H9 (cell line): ENCODE results near the gene MYH15. TPM values are rescaled to one million over a fixed set of nuclear protein-coding genes. Genes with fewer than 3 reads are reported as not detected.

ENCODE experiments used
- DNase-seq: peaks from one replicate; pipeline ENCODE4 v3.0.0-alpha.2; 2017
- H2AFZ ChIP-seq: one replicate; pipeline ENCODE4 v1.6.1; 2013; ENCODE audit warnings: mild to moderate bottlenecking, low read length, control low read depth, moderate library complexity
- H2AK5ac ChIP-seq: 2 replicates; pipeline ENCODE4 v1.6.1; 2013; ENCODE audit warnings: low read length, control low read depth, mixed read lengths; ENCODE audit not compliant: insufficient read length
- H2BK120ac ChIP-seq: one replicate; pipeline ENCODE4 v1.6.1; 2013; ENCODE audit warnings: low read depth, mild to moderate bottlenecking, low read length, control low read depth, inconsistent platforms; ENCODE audit not compliant: poor library complexity, severe bottlenecking
- H2BK12ac ChIP-seq: 2 replicates; pipeline ENCODE4 v1.6.1; 2013; ENCODE audit warnings: low read length, control low read depth, mixed read lengths, low read depth; ENCODE audit not compliant: insufficient read length
- H2BK15ac ChIP-seq: 2 replicates; pipeline ENCODE4 v1.6.1; 2013; ENCODE audit warnings: low read depth, low read length, control low read depth
- H2BK20ac ChIP-seq: one replicate; pipeline ENCODE4 v1.6.1; 2013; ENCODE audit warnings: low read depth, mild to moderate bottlenecking, low read length, control low read depth, inconsistent platforms; ENCODE audit not compliant: poor library complexity, severe bottlenecking
- H2BK5ac ChIP-seq: 2 replicates; pipeline ENCODE4 v1.6.1; 2013; ENCODE audit warnings: low read length, control low read depth, mixed read lengths; ENCODE audit not compliant: insufficient read length
- H3K14ac ChIP-seq: 2 replicates; pipeline ENCODE4 v1.6.1; 2013; ENCODE audit warnings: low read length, control low read depth; ENCODE audit not compliant: insufficient read depth
- H3K18ac ChIP-seq: 2 replicates; pipeline ENCODE4 v1.6.1; 2013; ENCODE audit warnings: low read depth, mild to moderate bottlenecking, mixed read lengths, low read length, control low read depth; ENCODE audit not compliant: insufficient read length
- H3K23ac ChIP-seq: 2 replicates; pipeline ENCODE4 v1.6.1; 2013; ENCODE audit warnings: low read length, control low read depth, mixed read lengths, low read depth; ENCODE audit not compliant: insufficient read length
- H3K23me2 ChIP-seq: 2 replicates; pipeline ENCODE4 v1.6.1; 2013; ENCODE audit warnings: low read depth, mild to moderate bottlenecking, mixed read lengths, low read length, control low read depth; ENCODE audit not compliant: insufficient read length, poor library complexity, severe bottlenecking
- H3K27ac ChIP-seq: 2 replicates; pipeline ENCODE4 v1.5.1; 2013; ENCODE audit warnings: low read length, control low read depth, mixed read lengths, low read depth; ENCODE audit not compliant: insufficient read length
- H3K27me3 ChIP-seq: 2 replicates; pipeline ENCODE4 v1.6.1; 2013; ENCODE audit warnings: low read length, control low read depth, inconsistent platforms; ENCODE audit not compliant: insufficient read depth
- H3K4ac ChIP-seq: 2 replicates; pipeline ENCODE4 v1.6.1; 2013; ENCODE audit warnings: low read depth, mild to moderate bottlenecking, control low read depth, inconsistent platforms, low read length, moderate library complexity
- H3K4me1 ChIP-seq: 2 replicates; pipeline ENCODE4 v1.6.1; 2013; ENCODE audit warnings: low read length, control low read depth, inconsistent platforms; ENCODE audit not compliant: insufficient read depth
- H3K4me2 ChIP-seq: 2 replicates; pipeline ENCODE4 v1.6.1; 2013; ENCODE audit warnings: low read length, control low read depth, mixed read lengths; ENCODE audit not compliant: insufficient read length, insufficient read depth
- H3K56ac ChIP-seq: 2 replicates; pipeline ENCODE4 v1.6.1; 2013; ENCODE audit warnings: low read depth, mild to moderate bottlenecking, mixed read lengths, low read length, control low read depth; ENCODE audit not compliant: insufficient read length
- H3K79me1 ChIP-seq: 2 replicates; pipeline ENCODE4 v1.6.1; 2013; ENCODE audit warnings: low read depth, mild to moderate bottlenecking, moderate library complexity, low read length, control low read depth, inconsistent platforms; ENCODE audit not compliant: insufficient read depth, poor library complexity, severe bottlenecking
- H3K79me2 ChIP-seq: 2 replicates; pipeline ENCODE4 v1.6.1; 2013; ENCODE audit warnings: low read length, control low read depth, inconsistent platforms; ENCODE audit not compliant: insufficient read depth
- H3K9ac ChIP-seq: 2 replicates; pipeline ENCODE4 v1.6.1; 2013; ENCODE audit warnings: low read length, control low read depth, mixed read lengths; ENCODE audit not compliant: insufficient read length; ENCODE audit errors: extremely low read depth
- H3K9me3 ChIP-seq: one replicate; pipeline ENCODE4 v1.6.1; 2013; ENCODE audit warnings: low read depth, low read length, inconsistent platforms; ENCODE audit not compliant: control insufficient read depth
- H3T11ph ChIP-seq: one replicate; pipeline ENCODE4 v1.6.1; 2013; ENCODE audit warnings: mild to moderate bottlenecking, low read length, control low read depth, inconsistent platforms
- H4K20me1 ChIP-seq: one replicate; pipeline ENCODE4 v1.6.1; 2013; ENCODE audit not compliant: control insufficient read depth, insufficient read length, insufficient read depth
- H4K5ac ChIP-seq: 2 replicates; pipeline ENCODE4 v1.6.1; 2013; ENCODE audit warnings: low read depth, mild to moderate bottlenecking, mixed read lengths, low read length, control low read depth; ENCODE audit not compliant: insufficient read length
- H4K8ac ChIP-seq: replicated peaks from 2 replicates; pipeline ENCODE4 v1.6.1; 2013; ENCODE audit warnings: low read length, control low read depth, mixed read lengths, low read depth; ENCODE audit not compliant: insufficient read length
- H4K91ac ChIP-seq: 2 replicates; pipeline ENCODE4 v1.6.1; 2013; ENCODE audit warnings: low read depth, mild to moderate bottlenecking, moderate library complexity, mixed read lengths, low read length, control low read depth; ENCODE audit not compliant: insufficient read length
- H3K27ac Mint-ChIP-seq, 3 experiments: 2 replicates in 2 of 3; 3 replicates in 1 of 3; pipeline ENCODE4 v1.8.0; 2020 to 2021; ENCODE audit warnings: mixed read lengths in 3 of 3, mild to moderate bottlenecking in 1 of 3, moderate library complexity in 1 of 3
- H3K27me3 Mint-ChIP-seq: 2 replicates; pipeline ENCODE4 v1.8.0; 2021; ENCODE audit warnings: low read depth, mild to moderate bottlenecking, moderate library complexity, mixed read lengths
- H3K36me3 Mint-ChIP-seq, 3 experiments: 2 replicates in 2 of 3; 3 replicates in 1 of 3; pipeline ENCODE4 v1.8.0; 2020 to 2021; ENCODE audit warnings: low read depth in 3 of 3, mixed read lengths in 3 of 3; ENCODE audit not compliant: insufficient read depth in 1 of 3
- H3K4me1 Mint-ChIP-seq, 2 experiments: 2 replicates each; pipeline ENCODE4 v1.8.0; 2020; ENCODE audit warnings: mixed read lengths in 2 of 2
- H3K4me3 Mint-ChIP-seq, 2 experiments: 2 replicates in 1 of 2; 3 replicates in 1 of 2; pipeline ENCODE4 v1.8.0; 2020 to 2021; ENCODE audit warnings: mild to moderate bottlenecking in 2 of 2, mixed read lengths in 2 of 2, moderate library complexity in 1 of 2
- H3K9me3 Mint-ChIP-seq, 2 experiments: 2 replicates in 1 of 2; 3 replicates in 1 of 2; pipeline ENCODE4 v1.8.0; 2020; ENCODE audit warnings: mild to moderate bottlenecking in 2 of 2, mixed read lengths in 2 of 2, moderate library complexity in 1 of 2
- CTCF ChIP-seq: fragments of 200-600 bp; sonication (generic); conservative IDR thresholded peaks from 3 replicates; pipeline ENCODE4 v1.8.0; 2021; ENCODE audit warnings: antibody characterized with exemption, mild to moderate bottlenecking
- WGBS: extraction: QIAGEN DNeasy Blood & Tissue Kit; methylation state at CpG from one replicate; pipeline ENCODE4 v1.1.7; 2013; ENCODE audit warnings: missing lambda C conversion rate, low lambda C conversion rate, mixed read lengths; ENCODE audit not compliant: insufficient read length; ENCODE audit errors: extremely low coverage; 5-methylcytosine and 5-hydroxymethylcytosine counted together
- total RNA-seq: library from RNA; stranded (reverse); gene quantifications from 2 replicates; pipeline ENCODE4 v1.2.1, GENCODE V29; 2021

MYH15 gene
- total RNA-seq, 1 experiment from 2014 or later: 0.13 TPM

DNA sequence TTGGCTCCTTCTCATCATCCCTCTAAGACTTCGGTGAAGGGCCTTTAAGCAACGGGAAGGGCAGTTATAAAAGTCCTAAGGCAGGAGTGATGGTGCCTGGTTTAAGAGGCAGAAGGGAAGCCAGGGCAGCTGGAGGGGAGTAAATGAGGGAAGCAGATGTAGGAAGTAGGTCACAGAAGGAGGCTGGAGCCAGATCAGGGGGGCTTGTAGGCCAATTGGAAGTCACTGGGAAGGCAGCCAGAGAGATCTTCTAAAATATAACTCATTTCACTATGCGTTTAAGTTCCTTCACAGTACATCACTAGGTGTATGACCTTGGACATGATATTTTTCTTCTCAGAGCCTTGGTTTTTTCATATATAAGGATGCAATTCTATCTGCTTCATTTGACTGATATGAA is 94.7 kb downstream of the MYH15 start:
- no peaks in the 10 kb centered on the region for H3K23me2 ChIP-seq
- H4K91ac ChIP-seq: no peak overlapping the region
- no peak overlapping the region for H3K4me2 ChIP-seq
- H2BK20ac ChIP-seq: no peak overlapping the region
- no peak overlapping the region for H4K5ac ChIP-seq
- no peak overlapping the region for H3K4ac ChIP-seq
- no peaks in the 10 kb centered on the region for H3K4me1 ChIP-seq
- H3K79me2 ChIP-seq: no peaks in the 10 kb centered on the region
- H3K23ac ChIP-seq: no peak overlapping the region
- no peaks in the 10 kb centered on the region; a peak in 2 of 5 replicates for H3K9me3 Mint-ChIP-seq
- H3T11ph ChIP-seq: no peak overlapping the region
- H3K18ac ChIP-seq: no peak overlapping the region
- no peak overlapping the region for H2BK120ac ChIP-seq
- H2AK5ac ChIP-seq: no peak overlapping the region
- DNase-seq: no peak
- H2BK12ac ChIP-seq: no peak overlapping the region
- no peaks in the 10 kb centered on the region for H3K79me1 ChIP-seq
- H4K20me1 ChIP-seq: no peaks in the 10 kb centered on the region
- no peak overlapping the region for H3K27ac ChIP-seq
- H2AFZ ChIP-seq: no peak overlapping the region
- no peak overlapping the region for H2BK5ac ChIP-seq
- H3K4me3 Mint-ChIP-seq: no peak overlapping the region
- H3K27ac Mint-ChIP-seq: no peak overlapping the region; a peak in 1 of 7 replicates
- no peaks in the 10 kb centered on the region for H3K27me3 ChIP-seq
- no peak overlapping the region for H3K9ac ChIP-seq
- no peaks in the 10 kb centered on the region for H3K4me1 Mint-ChIP-seq
- no peak overlapping the region for H3K14ac ChIP-seq
- TF ChIP-seq CTCF: no peak
- no peak overlapping the region for H4K8ac ChIP-seq
- H3K56ac ChIP-seq: no peak overlapping the region
- no peaks in the 10 kb centered on the region for H3K9me3 ChIP-seq
- H3K36me3 Mint-ChIP-seq: no peaks in the 10 kb centered on the region; a peak in 1 of 7 replicates
- WGBS: no CpG with 5 or more reads among the region's 3 CpGs
- no peak overlapping the region for H2BK15ac ChIP-seq
- H3K27me3 Mint-ChIP-seq: no peaks in the 10 kb centered on the region
